GM18517 (cell line): Measurements from ENCODE around the gene ITLN1.
"Not testable (repeated sequence)": the region's sequence is repeated elsewhere in the genome, so short reads cannot be mapped to it uniquely, and the experiment has no call there.

Experiments used
- ATAC-seq: cut with Tn5 transposase; IDR thresholded peaks from one replicate; pipeline ENCODE4 v1.9.1; 2021; ENCODE audit warnings: mild to moderate bottlenecking, moderate library complexity; ENCODE audit not compliant: unreplicated experiment

ITLN1 gene

DNA sequence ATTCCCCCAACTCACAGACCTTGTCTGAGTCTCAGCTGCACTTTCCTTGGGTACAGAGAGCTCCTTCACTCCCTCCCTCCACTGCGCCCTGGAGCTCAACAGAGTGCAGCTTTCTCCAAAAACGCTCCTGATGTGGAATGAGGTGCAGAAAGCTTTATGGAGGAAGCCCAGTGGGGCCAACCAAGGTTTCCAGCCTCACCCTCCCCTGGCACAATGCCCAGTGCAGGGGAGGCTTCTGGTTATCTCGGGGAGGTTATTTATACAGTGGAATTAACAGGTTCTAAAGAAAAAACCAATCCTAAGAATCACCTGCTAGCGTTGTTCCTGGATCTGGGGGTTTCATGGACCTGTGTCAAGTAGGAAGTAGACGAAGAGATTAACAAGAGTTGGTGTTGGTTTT, at the start of gene ITLN1:
TSS of gene ITLN1 (minus strand) at position 139 of the 400 bp plus-strand sequence. CDS start 303 bp downstream, outside the sequence.
- ATAC-seq, result no peak

DNA sequence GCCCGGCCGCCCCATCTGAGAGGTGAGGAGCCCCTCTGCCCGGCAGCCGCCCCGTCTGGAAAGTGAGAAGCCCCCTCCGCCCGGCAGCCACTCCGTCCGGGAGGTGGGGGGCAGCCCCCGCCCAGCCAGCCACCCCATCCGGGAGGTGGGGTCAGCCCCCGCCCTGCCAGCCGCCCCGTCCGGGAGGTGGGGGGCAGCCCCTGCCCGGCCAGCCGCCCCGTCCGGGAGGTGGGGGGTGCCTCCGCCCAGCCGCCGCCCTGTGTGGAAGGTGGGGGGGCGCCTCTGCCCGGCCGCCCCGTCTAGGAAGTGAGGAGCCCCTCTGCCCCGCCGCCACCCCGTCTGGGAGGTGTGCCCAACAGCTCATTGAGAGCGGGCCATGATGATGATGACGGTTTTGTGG, 48.3 kb upstream of the ITLN1 start:
- ATAC-seq, result not testable (repeated sequence)

DNA sequence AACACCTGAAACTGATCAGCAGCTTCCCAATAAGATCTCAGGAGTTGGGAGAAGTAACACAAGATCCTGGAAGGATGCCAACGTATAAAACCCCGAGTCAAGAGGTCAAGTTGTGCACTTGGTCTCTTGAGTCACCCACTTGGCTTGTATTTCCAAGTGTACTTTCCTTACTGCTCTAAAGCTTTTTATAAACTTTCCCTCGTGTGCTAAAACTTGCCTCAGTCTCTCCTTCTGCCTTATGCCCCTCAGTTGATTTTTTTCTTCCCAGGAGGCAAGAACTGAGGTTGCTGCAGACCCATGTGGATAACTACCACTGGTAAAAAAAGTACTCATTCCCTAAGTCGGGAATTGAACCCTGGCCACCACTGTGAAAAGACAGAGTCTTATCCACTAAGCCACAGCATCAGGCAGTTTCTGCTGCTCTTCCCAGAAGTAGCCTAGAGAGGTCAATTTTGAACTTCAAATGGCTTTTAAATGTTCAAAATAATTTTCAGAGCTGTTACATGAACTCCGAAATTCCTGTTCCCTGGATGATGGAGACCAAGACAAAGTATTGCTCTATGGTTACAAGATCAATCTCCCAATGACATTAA, 40.8 kb upstream of the ITLN1 start:
- ATAC-seq, result no peak

DNA sequence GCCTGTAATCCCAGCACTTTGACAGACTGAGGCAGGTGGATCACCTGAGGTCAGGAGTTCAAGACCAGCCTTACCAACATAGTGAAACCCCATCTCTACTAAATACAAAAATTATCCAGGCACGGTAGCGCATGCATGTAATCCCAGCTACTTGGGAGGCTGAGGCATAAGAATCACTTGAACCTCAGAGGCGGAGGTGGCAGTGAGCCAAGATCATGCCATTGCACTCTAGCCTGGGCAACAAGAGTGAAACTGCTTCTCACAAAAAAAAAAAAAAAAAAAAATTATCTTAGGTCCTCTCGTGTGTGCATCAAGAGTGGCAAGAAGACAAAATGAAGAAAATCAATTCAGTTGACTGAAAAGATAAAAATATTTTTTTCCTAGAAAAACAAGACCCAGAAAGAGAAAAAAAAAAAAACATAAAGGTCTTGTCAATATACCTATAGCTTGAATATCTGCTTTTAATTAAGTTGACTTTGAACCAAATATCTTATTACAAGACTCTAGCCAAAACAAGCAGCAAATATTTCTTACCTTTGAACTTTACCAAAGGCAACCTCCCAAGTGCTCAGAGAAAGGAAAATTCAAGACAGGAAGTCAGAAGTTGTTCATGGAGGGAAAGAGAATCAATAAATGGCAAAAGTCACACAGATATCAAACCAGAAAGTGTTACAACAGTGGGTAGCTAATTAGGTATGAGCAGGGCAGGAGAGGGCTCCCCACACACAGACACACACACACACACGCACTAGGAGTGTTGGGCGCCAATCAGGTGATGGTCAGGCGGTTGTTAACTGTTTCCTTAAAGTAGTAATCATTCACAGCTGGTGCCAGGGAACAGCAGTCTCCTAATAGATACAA, 40.0 kb upstream of the ITLN1 start:
- no peak for ATAC-seq

DNA sequence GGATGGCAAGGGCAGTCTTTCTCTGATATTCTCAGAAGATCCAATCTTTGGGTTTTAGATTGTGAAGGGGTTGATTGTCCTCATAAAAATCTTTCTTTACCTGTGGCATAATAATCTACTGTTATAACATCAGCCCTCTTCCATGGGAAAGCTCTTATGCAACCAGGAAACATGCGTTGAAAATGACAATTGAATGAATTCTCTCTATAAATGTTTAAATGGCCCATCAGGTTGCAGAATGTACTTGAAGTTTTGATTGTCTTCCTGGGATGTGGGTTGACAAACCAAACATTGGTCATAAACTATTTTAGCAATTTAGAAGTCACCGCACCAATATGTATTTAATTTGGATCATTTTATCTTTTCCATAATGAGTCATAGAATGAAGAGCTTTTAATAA, 31.7 kb upstream of the ITLN1 start:
- no peak for ATAC-seq

DNA sequence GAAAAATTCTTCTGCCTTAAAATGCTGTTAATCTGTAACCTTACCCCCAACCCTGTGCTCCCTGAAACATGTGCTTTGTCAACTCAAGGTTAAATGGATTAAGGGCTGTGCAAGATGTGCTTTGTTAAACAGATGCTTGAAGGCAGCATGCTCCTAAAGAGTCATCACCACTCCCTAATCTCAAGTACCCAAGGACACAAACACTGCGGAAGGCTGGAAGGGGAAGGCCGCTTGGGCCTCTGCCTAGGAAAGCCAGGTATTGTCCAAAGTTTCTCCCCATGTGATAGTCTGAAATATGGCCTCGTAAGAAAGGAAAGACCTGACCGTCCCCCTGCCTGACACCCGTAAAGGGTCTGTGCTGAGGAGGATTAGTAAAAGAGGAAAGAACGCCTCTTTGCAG, 28.2 kb upstream of the ITLN1 start:
- ATAC-seq, result not testable (repeated sequence)

DNA sequence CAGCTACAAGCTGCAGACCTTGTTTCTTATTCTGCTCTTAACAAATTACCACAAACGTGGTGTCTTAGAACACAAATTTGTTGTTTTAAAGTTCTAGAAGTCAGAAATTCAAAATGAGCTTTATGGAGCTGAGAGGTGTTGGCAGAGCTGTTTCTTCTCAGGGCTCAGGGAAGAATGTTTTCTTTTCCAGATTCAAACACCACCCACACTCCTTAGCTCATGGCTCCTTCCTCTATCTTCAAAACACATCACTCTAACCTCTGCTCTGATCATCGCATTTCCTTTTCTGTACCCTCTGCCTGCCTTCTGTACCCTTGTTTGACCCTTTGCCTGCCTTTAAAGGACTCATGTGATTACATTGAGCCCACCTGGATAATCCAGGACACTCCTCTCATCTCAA, 26.9 kb upstream of the ITLN1 start:
- no peak for ATAC-seq

DNA sequence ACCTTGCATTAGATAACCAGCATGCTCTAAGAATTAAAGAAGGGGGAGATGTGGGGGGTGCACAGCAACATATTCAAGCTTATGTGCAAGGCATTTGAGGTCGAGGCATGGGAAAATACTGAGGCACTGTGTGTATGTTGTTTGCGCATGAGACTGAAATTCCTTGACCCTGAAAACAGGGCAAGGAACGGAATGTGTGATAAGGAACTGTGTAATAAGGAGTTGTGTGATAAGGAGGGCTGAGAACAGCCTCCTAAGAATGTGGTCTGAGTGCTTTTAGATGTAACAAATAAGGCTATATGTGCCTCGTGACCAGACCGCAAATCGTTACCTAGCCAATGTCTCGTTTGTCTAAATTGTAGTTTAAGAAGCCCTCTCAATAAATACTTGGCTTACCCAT, 26.5 kb upstream of the ITLN1 start:
- no peak for ATAC-seq

DNA sequence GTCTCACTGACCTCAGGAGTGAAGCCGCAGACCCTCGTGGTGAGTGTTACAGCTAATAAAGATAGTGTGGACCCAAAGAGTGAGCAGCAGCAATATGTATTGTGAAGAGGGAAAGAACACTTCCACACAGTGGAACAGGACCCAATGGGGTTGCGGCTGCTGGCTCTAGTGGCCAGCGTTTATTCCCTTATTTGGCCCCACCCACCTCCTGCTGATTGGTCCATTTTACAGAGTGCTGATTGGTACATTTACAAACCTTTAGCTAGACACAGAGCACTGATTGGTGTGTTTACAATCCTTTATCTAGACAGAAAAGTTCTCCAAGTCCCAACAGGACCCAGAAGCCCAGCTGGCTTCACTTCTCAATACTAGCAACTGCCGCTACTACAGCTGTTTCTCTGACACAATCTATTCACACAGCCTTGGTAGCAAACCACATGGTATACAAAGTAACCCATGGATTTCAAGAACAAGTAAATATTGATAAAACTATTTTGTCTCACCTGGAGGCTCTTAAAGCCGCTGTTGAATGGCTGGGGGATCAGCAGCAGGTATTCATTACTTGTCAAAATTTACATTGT, 25.3 kb upstream of the ITLN1 start:
- no peak for ATAC-seq

DNA sequence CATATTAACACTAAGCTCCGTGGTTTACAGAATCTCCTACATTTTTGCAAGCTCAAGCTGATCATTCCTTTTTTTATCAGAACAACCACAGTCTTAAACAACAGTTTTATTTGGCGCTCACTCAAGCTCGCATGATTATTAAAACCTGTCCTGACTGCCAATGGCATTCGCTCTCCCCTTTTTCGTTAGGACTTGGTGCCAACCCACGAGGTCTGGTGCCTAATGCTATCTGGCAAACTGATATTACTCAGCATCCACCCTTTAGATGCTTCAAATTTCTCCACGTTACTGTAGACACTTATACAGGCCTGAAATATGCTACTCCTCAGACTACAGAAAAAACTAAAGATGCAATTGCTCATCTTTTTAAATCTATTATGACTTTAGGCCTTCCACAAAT, 23.0 kb upstream of the ITLN1 start:
- ATAC-seq, result no peak

DNA sequence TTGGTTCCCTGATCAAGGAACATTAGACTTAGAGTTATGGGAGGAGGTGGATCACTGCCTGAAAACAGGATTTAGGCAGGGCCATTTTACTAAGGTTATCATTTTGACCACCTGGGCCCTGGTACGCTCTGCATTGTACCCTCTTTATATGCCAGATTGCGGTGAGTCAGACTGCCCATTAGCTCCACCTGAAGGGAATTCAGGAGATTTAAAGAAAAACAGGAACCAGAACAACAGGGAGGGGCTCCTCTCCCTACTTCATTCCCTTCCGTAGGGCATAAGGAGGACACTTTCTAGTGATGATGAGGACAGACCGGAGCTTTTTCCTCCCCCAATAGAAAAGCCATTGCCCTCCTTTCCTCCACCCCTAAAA, 20.6 kb upstream of the ITLN1 start:
- ATAC-seq, result no peak

DNA sequence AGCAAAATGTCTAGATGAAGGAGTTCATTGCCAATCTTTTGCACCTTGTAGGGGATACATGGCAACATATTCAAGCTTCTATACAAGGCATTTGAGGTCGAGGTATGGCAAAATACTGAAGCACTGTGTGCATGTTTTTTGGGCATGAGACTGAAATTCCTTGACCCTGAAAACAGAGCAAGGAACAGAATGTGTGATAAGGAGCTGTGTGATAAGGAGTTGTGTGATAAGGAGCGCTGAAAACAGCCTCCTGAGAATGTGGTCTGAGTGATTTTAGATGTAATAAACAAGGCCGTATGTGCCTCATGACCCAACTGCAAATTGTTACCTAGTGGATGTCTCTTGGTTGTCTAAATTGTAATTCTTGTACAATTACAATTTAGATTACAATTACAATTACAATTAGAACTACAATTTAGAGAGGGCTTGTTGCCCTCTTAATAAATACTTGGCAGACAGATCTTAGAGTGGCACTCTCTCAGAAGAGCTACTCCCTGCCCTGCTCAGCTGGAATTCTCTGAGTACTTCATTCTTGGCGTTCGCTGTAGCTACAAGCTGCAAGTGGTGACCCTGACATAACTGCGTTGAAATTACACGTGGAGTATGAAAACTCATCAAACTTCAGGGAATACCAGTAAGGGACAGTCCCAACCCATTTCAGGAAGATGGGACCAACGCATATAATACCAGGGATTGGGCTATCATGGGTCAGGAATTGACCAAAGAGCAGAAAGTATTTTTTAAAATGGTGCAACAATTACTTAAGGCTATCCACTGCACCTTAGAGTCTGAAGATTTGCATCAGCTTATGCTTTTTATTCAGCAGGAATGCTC, 20.0 kb upstream of the ITLN1 start:
- ATAC-seq, result no peak

DNA sequence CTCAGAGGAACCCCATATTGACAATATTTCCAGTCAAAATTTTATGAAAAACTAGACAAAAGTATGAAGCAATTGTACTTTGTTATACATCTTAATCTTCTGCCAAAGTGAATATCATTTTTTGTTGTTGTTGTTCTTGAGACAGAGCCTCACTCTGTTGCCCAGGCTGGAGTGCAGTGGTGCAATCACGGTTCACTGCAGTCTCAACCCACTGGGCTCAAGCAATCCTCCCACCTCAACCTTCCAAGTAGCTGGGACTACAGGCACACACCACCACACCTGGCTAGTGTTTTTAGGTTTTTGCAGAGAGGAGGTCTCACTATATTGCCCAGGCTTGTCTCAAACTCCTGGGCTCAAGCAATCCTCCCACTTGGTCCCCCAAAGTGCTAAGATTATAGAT, 17.3 kb upstream of the ITLN1 start:
- not testable (repeated sequence) for ATAC-seq

DNA sequence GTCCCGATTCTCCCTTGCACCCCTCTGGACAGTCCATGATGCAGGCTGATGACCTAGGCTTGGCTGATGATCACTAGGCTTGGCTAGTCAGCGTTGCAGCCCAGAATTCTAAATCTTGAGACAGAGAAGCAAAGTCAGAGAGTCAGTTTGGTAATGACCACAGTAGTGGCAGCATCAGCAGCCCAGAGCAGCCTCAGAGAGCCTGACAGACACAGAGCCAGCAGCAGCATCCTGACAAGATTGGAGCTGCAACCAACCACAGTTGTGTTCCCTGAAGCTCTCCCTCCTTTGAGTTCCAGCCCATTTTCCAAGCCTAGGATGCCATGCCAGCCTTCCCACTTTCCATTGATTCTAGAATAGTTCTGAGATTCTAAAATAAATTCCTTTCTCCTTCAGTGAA, 16.8 kb upstream of the ITLN1 start:
- no peak for ATAC-seq

DNA sequence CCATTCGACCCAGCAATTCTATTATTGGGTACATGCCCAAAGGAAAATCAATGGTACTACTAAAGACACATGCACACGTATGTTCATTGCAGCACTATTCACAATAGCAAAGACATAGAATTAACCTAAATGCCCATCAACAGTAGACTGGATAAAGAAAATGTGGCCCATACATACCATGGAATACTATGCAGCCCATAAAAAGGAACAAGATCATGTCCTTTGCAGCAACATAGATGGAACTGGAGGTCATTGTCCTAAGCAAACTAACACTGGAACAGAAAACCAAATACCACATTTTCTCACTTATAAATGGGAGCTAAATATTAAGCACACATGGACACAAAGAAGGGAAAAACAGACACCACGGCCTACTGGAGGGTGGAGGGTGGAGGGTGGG, 15.7 kb upstream of the ITLN1 start:
- ATAC-seq, result not testable (repeated sequence)

DNA sequence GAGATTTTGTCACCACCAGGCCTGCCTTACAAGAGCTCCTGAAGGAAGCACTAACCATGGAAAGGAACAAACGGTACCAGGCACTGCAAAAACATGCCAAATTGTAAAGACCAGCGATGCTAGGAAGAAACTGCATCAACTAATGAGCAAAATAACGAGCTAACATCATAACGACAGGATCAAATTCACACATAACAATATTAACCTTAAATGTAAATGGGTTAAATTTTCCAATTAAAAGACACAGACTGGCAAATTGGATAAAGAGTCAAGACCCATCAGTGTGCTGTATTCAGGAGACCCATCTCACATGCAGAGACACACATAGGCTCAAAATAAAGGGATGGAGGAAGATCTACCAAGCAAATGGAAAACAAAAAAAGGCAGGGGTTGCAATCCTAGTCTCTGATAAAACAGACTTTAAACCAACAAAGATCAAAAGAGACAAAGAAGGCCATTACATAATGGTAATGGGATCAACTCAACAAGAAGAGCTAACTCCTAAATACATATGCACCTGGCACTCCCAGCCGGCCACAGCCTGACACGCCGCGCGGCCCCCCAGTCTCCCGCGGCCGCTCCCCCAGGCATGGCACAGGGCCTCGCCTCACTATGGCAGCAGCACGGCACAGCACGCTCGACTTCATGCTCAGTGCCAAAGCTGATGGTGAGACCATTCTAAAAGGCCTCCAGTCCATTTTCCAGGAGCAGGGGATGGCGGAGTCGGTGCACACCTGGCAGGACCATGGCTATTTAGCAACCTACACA, 9.6 kb upstream of the ITLN1 start:
- not testable (repeated sequence) for ATAC-seq

DNA sequence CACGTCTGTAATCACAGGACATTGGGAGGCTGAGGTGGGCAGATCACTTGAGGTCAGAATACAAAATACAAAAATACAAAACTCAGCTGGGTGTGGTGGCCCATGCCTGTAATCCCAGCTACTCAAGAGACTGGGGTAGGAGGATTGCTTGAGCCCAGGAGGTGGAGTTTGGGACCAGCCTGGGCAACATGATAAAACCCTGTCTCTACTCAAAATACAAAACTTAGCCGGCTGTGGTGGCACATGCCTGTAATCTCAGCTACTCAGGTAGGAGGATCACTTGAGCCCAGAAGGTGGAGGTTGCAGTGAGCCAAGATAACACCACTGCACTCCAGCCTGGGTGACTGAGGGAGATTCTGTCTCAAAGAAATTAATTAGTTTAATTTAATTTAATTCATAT, 6.5 kb upstream of the ITLN1 start:
- no peak for ATAC-seq

DNA sequence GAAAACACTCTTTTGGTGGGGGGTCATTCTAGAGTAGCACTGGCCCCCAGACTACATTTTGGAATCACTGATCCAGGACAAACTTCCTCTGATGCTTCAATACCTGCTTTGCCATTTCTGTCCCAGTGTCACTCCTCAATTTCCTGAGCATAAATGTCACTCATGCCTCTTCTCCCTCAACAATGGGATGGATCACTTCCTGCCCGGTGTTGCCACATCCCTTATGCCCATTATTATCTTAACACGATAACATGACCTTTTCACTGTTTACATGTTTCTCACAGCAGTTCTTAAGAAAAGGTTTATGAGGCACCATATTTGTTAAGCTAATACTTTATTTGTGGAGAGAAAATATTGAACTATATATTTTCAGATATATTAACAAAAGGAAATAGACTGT, 3.9 kb upstream of the ITLN1 start:
- no peak for ATAC-seq

DNA sequence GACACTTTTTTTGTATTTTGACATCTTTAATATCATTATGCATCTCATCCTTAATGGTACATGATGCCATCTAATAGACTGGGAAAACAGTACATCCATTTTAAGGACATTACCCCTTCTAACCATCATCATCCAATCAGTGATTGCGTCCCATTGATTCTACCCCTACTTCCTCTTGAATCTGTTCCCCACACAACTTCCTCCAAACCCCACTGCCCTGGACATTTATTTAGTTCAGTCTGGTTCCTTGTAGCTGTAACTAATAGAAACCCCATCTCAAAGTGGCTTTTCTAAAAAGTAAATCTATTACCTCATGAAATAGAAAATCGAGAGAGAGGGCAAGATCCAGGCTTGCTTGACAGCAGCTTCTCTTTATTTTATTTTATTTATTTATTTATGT, 2.1 kb upstream of the ITLN1 start:
- no peak for ATAC-seq

DNA sequence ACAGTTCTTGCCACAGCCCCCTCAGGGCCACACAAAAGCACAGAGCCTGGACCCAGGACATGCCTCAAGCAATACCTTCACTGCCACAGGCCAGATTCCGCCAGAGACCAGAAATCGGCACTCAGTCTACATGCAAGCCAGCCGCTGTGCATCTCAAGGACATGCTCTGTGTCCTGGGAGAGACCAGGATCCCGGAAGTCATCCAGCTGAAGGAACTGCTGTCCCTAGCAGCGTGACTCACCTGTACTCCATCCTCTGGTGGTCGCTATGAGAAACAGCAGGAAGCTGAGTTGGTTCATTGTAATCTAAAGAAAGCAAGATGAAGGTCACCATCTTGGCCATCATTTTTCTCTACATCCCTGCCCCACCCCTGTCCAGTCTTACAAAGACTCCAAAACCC, 401 bp downstream of the ITLN1 start:
- ATAC-seq, result no peak
